HCT116 (cell line): Measurements from ENCODE around the gene IFT22. TPM values are rescaled to one million over a fixed set of nuclear protein-coding genes. Genes with fewer than 3 reads are reported as not detected.

Experiments
- ATAC-seq: fragments of 200-7000 bp; cut with Tn5 transposase; 2 replicates; pipeline ENCODE4 v1.9.1; 2020; ENCODE audit warnings: mild to moderate bottlenecking, moderate library complexity
- BruUV-seq: library from RNA; stranded (reverse); fragments of 400-500 nt; replicated peaks from 2 replicates; lab custom pipeline; 2021; lab: Mats Ljungman, UMichigan
- CTCF ChIA-PET: fragments of 300-600 bp; sonication (Branson Sonifier 250); formaldehyde crosslinking; loops from one replicate; lab custom pipeline; 2021; ENCODE audit warnings: antibody characterized with exemption; lab: Charles Lee
- POLR2A ChIA-PET: fragments of 300-600, 350-600 bp; sonication (Branson Sonifier 250); formaldehyde crosslinking; loops from one replicate; lab custom pipeline; 2021; ENCODE audit warnings: antibody characterized with exemption; lab: Charles Lee
- RAD21 ChIA-PET, 2 experiments: fragments of 300-600 bp; sonication (Branson Sonifier 250); formaldehyde crosslinking; loops; one replicate each; lab custom pipeline; 2023; ENCODE audit warnings: low total read pairs in 2 of 2; ENCODE audit not compliant: uncharacterized antibody in 2 of 2, unreplicated experiment in 2 of 2, low non-redundant PET in 1 of 2; lab: Charles Lee
- DNase-seq: peaks from one replicate; pipeline ENCODE4 v3.0.0-alpha.2; 2010; ENCODE audit warnings: low read depth, low spot score
- H2AFZ ChIP-seq: fragments of 200-600 bp; shearing (Covaris generic), sonication (generic); 2 replicates; pipeline ENCODE4 v1.6.1; 2017; ENCODE audit warnings: low read depth, mixed run types, mixed read lengths, antibody characterized with exemption, low read length; ENCODE audit not compliant: poor library complexity, severe bottlenecking
- H3K27ac ChIP-seq: 2 replicates; pipeline ENCODE4 v1.5.1; 2012; ENCODE audit warnings: low read depth, low read length
- H3K27me3 ChIP-seq: fragments of 200-600 bp; sonication (generic); 2 replicates; pipeline ENCODE4 v1.6.1; 2016; ENCODE audit warnings: mixed run types, low read length, mixed read lengths; ENCODE audit not compliant: insufficient read depth
- H3K36me3 ChIP-seq, 2 experiments: fragments of 200-500 bp in 1 of 2; fragments of 200-600 bp in 1 of 2; sonication (Bioruptor generic) in 1 of 2; sonication (generic) in 1 of 2; 2 replicates each; pipeline versions ENCODE4 v1.5.1 to v1.6.1; 2014 to 2016; ENCODE audit warnings: low read length in 2 of 2, inconsistent platforms in 1 of 2, mixed read lengths in 1 of 2, mixed run types in 1 of 2; ENCODE audit not compliant: insufficient read depth in 2 of 2, control insufficient read depth in 1 of 2
- H3K4me1 ChIP-seq, 2 experiments: fragments of 200-600 bp in 1 of 2; sonication (generic) in 1 of 2; 2 replicates each; pipeline versions ENCODE4 v1.5.1 to v1.6.1; 2012 to 2017; ENCODE audit warnings: low read length in 2 of 2, inconsistent platforms in 1 of 2, mild to moderate bottlenecking in 1 of 2, mixed read lengths in 1 of 2, mixed run types in 1 of 2, moderate library complexity in 1 of 2; ENCODE audit not compliant: insufficient read depth in 2 of 2, control insufficient read depth in 1 of 2
- H3K4me2 ChIP-seq: fragments of 200-600 bp; sonication (generic); 2 replicates; pipeline ENCODE4 v1.6.1; 2017; ENCODE audit warnings: mixed run types, low read length, mixed read lengths
- H3K4me3 ChIP-seq, 2 experiments: fragments of 200-600 bp in 1 of 2; sonication (generic) in 1 of 2; replicated peaks in 1 of 2; 2 replicates each; pipeline ENCODE4 v1.5.1; 2011 to 2016; ENCODE audit warnings: low read length in 2 of 2, control low read depth in 1 of 2, low read depth in 1 of 2, mild to moderate bottlenecking in 1 of 2, mixed read lengths in 1 of 2, mixed run types in 1 of 2
- H3K79me2 ChIP-seq: fragments of 200-600 bp; sonication (generic); 2 replicates; pipeline ENCODE4 v1.6.1; 2017; ENCODE audit warnings: mild to moderate bottlenecking, mixed run types, low read length, moderate library complexity, mixed read lengths; ENCODE audit not compliant: insufficient read depth
- H3K9ac ChIP-seq: fragments of 200-600 bp; sonication (generic); 2 replicates; pipeline ENCODE4 v1.6.1; 2016; ENCODE audit warnings: low read length, mixed read lengths
- H3K9me2 ChIP-seq: fragments of 200-600 bp; sonication (generic), shearing (Covaris generic); 2 replicates; pipeline ENCODE4 v1.6.1; 2017; ENCODE audit warnings: mixed run types, mild to moderate bottlenecking, moderate library complexity; ENCODE audit not compliant: insufficient read depth
- H3K9me3 ChIP-seq, 2 experiments: fragments of 200-500 bp in 1 of 2; fragments of 200-600 bp in 1 of 2; sonication (Bioruptor generic) in 1 of 2; sonication (generic) in 1 of 2; 2 replicates each; pipeline ENCODE4 v1.6.1; 2014 to 2017; ENCODE audit warnings: low read length in 2 of 2, mixed read lengths in 2 of 2, inconsistent platforms in 1 of 2, low read depth in 1 of 2, mild to moderate bottlenecking in 1 of 2, mixed run types in 1 of 2, moderate library complexity in 1 of 2; ENCODE audit not compliant: control insufficient read depth in 1 of 2, insufficient read depth in 1 of 2
- H4K20me1 ChIP-seq: fragments of 200-600 bp; sonication (generic), shearing (Covaris generic); 2 replicates; pipeline ENCODE4 v1.6.1; 2017; ENCODE audit warnings: mixed run types, mild to moderate bottlenecking, moderate library complexity; ENCODE audit not compliant: insufficient read depth
- CEBPB ChIP-seq: IDR thresholded peaks from 2 replicates; pipeline ENCODE4 v1.6.1; 2012; ENCODE audit warnings: low read depth
- EGR1 ChIP-seq: IDR thresholded peaks from 2 replicates; pipeline ENCODE4 v1.6.1; 2012; ENCODE audit warnings: low read depth
- ELF1 ChIP-seq: IDR thresholded peaks from 2 replicates; pipeline ENCODE4 v1.6.1; 2012; ENCODE audit warnings: low read depth, borderline replicate concordance
- EZH2 ChIP-seq: fragments of 200-600 bp; sonication (generic); IDR thresholded peaks from 2 replicates; pipeline ENCODE4 v1.6.1; 2017; ENCODE audit warnings: antibody characterized with exemption, mixed run types
- POLR2A ChIP-seq: IDR thresholded peaks from 2 replicates; pipeline ENCODE4 v1.7.0; 2011; ENCODE audit warnings: borderline replicate concordance; ENCODE audit not compliant: insufficient read depth, insufficient read length; ENCODE audit errors: extremely low read depth
- POLR2AphosphoS5 ChIP-seq: IDR thresholded peaks from 2 replicates; pipeline ENCODE4 v1.6.1; 2011; ENCODE audit warnings: mild to moderate bottlenecking, low read depth, low read length, moderate library complexity
- RAD21 ChIP-seq: IDR thresholded peaks from 2 replicates; pipeline ENCODE4 v1.6.1; 2012; ENCODE audit warnings: low read depth, mild to moderate bottlenecking
- SIN3A ChIP-seq: IDR thresholded peaks from 2 replicates; pipeline ENCODE4 v1.6.1; 2012; ENCODE audit warnings: low read depth
- SP1 ChIP-seq: IDR thresholded peaks from 2 replicates; pipeline ENCODE4 v1.6.1; 2012; ENCODE audit warnings: low read depth
- ZFX ChIP-seq: fragments of 450-650 bp; IDR thresholded peaks from 2 replicates; pipeline ENCODE4 v1.6.1; 2017
- intact Hi-C: fragments of 100-400 bp; cut with micrococcal nuclease; formaldehyde crosslinking; loops from 2 replicates; pipeline ENCODE4 v1.10.0; 2022
- total RNA-seq: library from RNA; stranded (reverse); gene quantifications from one replicate; pipeline ENCODE4 v1.2.1, GENCODE V29; 2021; ENCODE audit not compliant: unreplicated experiment
- TF ChIP-seq, protein P1 (sequence below): IDR thresholded peaks from 2 replicates; pipeline ENCODE4 v1.6.1; 2012
- TF ChIP-seq, protein P2 (sequence below): IDR thresholded peaks from 2 replicates; pipeline ENCODE4 v1.6.1; 2012; ENCODE audit warnings: low read depth
- TF ChIP-seq, protein P3 (sequence below): IDR thresholded peaks from 2 replicates; pipeline ENCODE4 v1.6.1; 2012
- TF ChIP-seq, protein P4 (sequence below): IDR thresholded peaks from 2 replicates; pipeline ENCODE4 v1.6.1; 2011; ENCODE audit warnings: mild to moderate bottlenecking, low read length, moderate library complexity; ENCODE audit not compliant: insufficient replicate concordance; ENCODE audit errors: extremely low read depth

IFT22 gene
- total RNA-seq, 1 experiment from 2014 or later: 27.2 TPM

DNA sequence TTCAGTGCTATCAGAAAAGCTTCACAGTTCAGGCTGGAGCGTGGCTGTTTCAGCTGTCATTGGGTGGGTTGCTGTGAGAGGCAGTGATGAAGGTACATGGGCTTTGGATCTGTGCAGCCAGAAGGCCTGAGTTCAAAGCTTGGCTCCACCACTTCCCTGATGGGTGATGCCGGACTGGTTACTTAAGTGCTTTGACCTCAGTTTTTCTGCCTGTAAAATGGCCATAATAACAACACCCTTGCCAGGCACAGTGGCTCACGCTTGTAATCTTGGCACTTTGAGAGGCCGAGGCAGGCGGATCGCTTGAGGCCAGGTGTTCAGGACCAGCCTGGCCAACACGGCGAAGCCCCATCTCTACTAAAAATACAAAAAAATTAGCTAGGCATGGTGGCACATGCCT is 10.4 kb upstream of the IFT22 start:
- no peak for TF ChIP-seq SP1
- no peak for TF ChIP-seq CEBPB
- TF ChIP-seq, protein P1, sequence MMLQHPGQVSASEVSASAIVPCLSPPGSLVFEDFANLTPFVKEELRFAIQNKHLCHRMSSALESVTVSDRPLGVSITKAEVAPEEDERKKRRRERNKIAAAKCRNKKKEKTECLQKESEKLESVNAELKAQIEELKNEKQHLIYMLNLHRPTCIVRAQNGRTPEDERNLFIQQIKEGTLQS: no peak
- no peak for TF ChIP-seq SIN3A
- TF ChIP-seq RAD21: no peak
- TF ChIP-seq ZFX: no peak
- no peak for TF ChIP-seq ELF1
- no peak for TF ChIP-seq EGR1
- no peak overlapping the region for H3K4me3 ChIP-seq
- no peaks in the 10 kb centered on the region for H3K9me2 ChIP-seq
- H3K36me3 ChIP-seq: no peaks in the 10 kb centered on the region
- POLR2A ChIA-PET: no interaction called here
- RAD21 ChIA-PET: no interaction called here
- no peaks in the 10 kb centered on the region for H3K9me3 ChIP-seq
- H3K27ac ChIP-seq: no peak overlapping the region
- no TSS peak for BruUV-seq
- intact Hi-C loops: no loop called here
- CTCF ChIA-PET: no interaction called here
- H3K79me2 ChIP-seq: no peaks in the 10 kb centered on the region
- ATAC-seq: no peak
- DNase-seq: no peak
- H3K4me2 ChIP-seq: no peak overlapping the region
- H2AFZ ChIP-seq: no peak overlapping the region
- no peaks in the 10 kb centered on the region for H4K20me1 ChIP-seq
- no peak overlapping the region for H3K9ac ChIP-seq
- H3K4me1 ChIP-seq: no peaks in the 10 kb centered on the region
- no peaks in the 10 kb centered on the region for H3K27me3 ChIP-seq

DNA sequence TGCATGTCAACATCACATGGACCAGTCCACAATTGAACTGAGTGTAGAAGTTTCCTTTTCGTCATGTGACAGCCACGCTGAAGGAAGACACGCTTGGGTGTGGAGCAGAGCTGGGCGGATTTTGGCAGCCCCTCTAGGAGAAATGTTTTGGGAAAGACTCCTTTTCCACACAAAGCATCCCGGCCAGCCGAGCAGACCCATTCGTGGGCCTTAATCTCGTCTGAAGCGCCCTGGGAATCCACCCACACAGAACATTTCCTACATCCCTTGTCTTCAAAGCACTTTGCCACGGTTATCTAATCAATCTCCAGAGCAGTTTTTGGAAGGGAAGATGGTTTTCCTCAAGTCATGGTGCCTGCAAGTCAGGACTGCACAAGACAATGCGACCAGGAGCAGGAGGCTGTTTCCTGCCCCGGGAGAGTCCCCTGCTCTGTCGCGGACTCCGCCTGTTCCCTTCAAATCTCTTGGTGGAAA is 8.4 kb upstream of the IFT22 start:
- RAD21 ChIA-PET: no interaction called here
- no TSS peak for BruUV-seq
- no peaks in the 10 kb centered on the region for H3K9me3 ChIP-seq
- TF ChIP-seq EGR1 (no peak), ZFX (no peak), POLR2AphosphoS5 (no peak), ELF1 (no peak), EZH2 (no peak), POLR2A (no peak)
- TF ChIP-seq, protein P2, sequence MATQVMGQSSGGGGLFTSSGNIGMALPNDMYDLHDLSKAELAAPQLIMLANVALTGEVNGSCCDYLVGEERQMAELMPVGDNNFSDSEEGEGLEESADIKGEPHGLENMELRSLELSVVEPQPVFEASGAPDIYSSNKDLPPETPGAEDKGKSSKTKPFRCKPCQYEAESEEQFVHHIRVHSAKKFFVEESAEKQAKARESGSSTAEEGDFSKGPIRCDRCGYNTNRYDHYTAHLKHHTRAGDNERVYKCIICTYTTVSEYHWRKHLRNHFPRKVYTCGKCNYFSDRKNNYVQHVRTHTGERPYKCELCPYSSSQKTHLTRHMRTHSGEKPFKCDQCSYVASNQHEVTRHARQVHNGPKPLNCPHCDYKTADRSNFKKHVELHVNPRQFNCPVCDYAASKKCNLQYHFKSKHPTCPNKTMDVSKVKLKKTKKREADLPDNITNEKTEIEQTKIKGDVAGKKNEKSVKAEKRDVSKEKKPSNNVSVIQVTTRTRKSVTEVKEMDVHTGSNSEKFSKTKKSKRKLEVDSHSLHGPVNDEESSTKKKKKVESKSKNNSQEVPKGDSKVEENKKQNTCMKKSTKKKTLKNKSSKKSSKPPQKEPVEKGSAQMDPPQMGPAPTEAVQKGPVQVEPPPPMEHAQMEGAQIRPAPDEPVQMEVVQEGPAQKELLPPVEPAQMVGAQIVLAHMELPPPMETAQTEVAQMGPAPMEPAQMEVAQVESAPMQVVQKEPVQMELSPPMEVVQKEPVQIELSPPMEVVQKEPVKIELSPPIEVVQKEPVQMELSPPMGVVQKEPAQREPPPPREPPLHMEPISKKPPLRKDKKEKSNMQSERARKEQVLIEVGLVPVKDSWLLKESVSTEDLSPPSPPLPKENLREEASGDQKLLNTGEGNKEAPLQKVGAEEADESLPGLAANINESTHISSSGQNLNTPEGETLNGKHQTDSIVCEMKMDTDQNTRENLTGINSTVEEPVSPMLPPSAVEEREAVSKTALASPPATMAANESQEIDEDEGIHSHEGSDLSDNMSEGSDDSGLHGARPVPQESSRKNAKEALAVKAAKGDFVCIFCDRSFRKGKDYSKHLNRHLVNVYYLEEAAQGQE: no peak
- TF ChIP-seq, protein P3, sequence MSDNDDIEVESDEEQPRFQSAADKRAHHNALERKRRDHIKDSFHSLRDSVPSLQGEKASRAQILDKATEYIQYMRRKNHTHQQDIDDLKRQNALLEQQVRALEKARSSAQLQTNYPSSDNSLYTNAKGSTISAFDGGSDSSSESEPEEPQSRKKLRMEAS: no peak
- TF ChIP-seq, protein P4, sequence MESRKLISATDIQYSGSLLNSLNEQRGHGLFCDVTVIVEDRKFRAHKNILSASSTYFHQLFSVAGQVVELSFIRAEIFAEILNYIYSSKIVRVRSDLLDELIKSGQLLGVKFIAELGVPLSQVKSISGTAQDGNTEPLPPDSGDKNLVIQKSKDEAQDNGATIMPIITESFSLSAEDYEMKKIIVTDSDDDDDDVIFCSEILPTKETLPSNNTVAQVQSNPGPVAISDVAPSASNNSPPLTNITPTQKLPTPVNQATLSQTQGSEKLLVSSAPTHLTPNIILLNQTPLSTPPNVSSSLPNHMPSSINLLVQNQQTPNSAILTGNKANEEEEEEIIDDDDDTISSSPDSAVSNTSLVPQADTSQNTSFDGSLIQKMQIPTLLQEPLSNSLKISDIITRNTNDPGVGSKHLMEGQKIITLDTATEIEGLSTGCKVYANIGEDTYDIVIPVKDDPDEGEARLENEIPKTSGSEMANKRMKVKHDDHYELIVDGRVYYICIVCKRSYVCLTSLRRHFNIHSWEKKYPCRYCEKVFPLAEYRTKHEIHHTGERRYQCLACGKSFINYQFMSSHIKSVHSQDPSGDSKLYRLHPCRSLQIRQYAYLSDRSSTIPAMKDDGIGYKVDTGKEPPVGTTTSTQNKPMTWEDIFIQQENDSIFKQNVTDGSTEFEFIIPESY: no peak

More for the DNA sequence above, 8.4 kb upstream of the IFT22 start:
- intact Hi-C loops: no loop called here
- Histone ChIP-seq H3K79me2 (no peaks in the 10 kb centered on the region), H3K9me2 (no peaks in the 10 kb centered on the region), H3K36me3 (no peaks in the 10 kb centered on the region), H3K4me2 (no peak overlapping the region), H3K4me3 (no peak overlapping the region), H4K20me1 (no peaks in the 10 kb centered on the region), H3K27me3 (no peaks in the 10 kb centered on the region), H3K27ac (no peak overlapping the region), H2AFZ (no peak overlapping the region), H3K4me1 (no peaks in the 10 kb centered on the region), H3K9ac (no peak overlapping the region)
- CTCF ChIA-PET: no interaction called here
- ATAC-seq (no peak), DNase-seq (no peak)
- POLR2A ChIA-PET: no interaction called here
